Sigmoid colon (tissue), 4 donors: ENCODE measurements around the gene SPIN1.

Experiments used
- EP300 ChIP-seq, 4 donors: sonication (generic); formaldehyde crosslinking; IDR thresholded peaks; one replicate each; pipeline ENCODE4 v1.6.1; 2017; ENCODE audit warnings: antibody characterized with exemption in 4 of 4
- POLR2A ChIP-seq, 2 donors: fragments of 450-650 bp; IDR thresholded peaks; one replicate each; pipeline ENCODE4 v1.6.1; 2016; ENCODE audit warnings: antibody characterized with exemption in 2 of 2, mild to moderate bottlenecking in 2 of 2, moderate library complexity in 2 of 2
- TF ChIP-seq, protein P1 (sequence below), 4 experiments: fragments of 450-650 bp in 3 of 4; fragments of 200-600 bp in 1 of 4; IDR thresholded peaks; one replicate each; pipeline ENCODE4 v1.5.1; 2016 to 2019; ENCODE audit warnings: antibody characterized with exemption in 4 of 4, mild to moderate bottlenecking in 3 of 4, moderate library complexity in 2 of 4

DNA sequence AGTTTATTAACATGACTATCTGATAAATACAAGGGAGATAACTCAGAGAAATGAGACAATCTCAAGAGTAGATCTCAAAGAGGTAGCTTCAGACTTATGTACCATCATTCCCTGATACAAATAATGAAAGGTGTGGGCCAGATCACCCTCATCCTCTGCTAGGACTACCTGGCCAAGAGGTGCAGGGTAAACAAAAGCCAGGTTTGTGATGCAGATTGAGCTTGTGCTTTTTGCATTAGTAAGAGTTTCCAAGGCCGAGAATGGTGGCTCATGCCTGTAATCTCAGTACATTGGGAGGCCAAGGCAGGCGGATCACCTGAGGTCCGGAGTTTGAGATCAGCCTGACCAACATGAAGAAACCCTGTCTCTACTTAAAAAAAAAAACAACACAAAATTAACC is 8.9 kb upstream of the SPIN1 start:
- TF ChIP-seq, protein P1, sequence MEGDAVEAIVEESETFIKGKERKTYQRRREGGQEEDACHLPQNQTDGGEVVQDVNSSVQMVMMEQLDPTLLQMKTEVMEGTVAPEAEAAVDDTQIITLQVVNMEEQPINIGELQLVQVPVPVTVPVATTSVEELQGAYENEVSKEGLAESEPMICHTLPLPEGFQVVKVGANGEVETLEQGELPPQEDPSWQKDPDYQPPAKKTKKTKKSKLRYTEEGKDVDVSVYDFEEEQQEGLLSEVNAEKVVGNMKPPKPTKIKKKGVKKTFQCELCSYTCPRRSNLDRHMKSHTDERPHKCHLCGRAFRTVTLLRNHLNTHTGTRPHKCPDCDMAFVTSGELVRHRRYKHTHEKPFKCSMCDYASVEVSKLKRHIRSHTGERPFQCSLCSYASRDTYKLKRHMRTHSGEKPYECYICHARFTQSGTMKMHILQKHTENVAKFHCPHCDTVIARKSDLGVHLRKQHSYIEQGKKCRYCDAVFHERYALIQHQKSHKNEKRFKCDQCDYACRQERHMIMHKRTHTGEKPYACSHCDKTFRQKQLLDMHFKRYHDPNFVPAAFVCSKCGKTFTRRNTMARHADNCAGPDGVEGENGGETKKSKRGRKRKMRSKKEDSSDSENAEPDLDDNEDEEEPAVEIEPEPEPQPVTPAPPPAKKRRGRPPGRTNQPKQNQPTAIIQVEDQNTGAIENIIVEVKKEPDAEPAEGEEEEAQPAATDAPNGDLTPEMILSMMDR (IDR thresholded peaks at IDR 0.05), result no peak
- no peak for TF ChIP-seq EP300 (IDR thresholded peaks at IDR 0.05)
- TF ChIP-seq POLR2A (IDR thresholded peaks at IDR 0.05), result no peak
